GM19193 (cell line): Measurements from ENCODE around the gene PTPRE.

Source experiments
- POLR2A ChIP-seq: IDR thresholded peaks from 4 replicates; pipeline ENCODE4 v1.6.1; 2011; ENCODE audit not compliant: insufficient read depth, insufficient read length; ENCODE audit errors: extremely low read depth

Gene PTPRE

GRCh38 chr10:127896590-127896989 lies 10.3 kb upstream of the PTPRE start:
- TF ChIP-seq POLR2A, result no peak

GRCh38 chr10:127897177-127897576 lies 9.7 kb upstream of the PTPRE start:
- TF ChIP-seq POLR2A, result no peak

GRCh38 chr10:127899766-127900387 lies 7.0 kb upstream of the PTPRE start:
- no peak for TF ChIP-seq POLR2A

- no peak for TF ChIP-seq POLR2A
These were observed 3.1 kb upstream of the PTPRE start for GRCh38 chr10:127903789-127904188.

- TF ChIP-seq POLR2A, result no peak
These were observed 2.4 kb upstream of the PTPRE start for GRCh38 chr10:127904311-127905000.

- TF ChIP-seq POLR2A, result no peak
These were observed 1.7 kb upstream of the PTPRE start for GRCh38 chr10:127905001-127905847.

GRCh38 chr10:127905848-127906261 lies 1.0 kb upstream of the PTPRE start:
- no peak for TF ChIP-seq POLR2A

- TF ChIP-seq POLR2A, result no peak
These were observed 655 bp downstream of the PTPRE start for GRCh38 chr10:127907411-127908105.

GRCh38 chr10:127908106-127908958 lies 1.4 kb downstream of the PTPRE start:
- no peak for TF ChIP-seq POLR2A

GRCh38 chr10:127908959-127909267 lies 2.0 kb downstream of the PTPRE start:
- no peak for TF ChIP-seq POLR2A

GRCh38 chr10:127909716-127910463 lies 3.0 kb downstream of the PTPRE start:
- TF ChIP-seq POLR2A, result no peak

- TF ChIP-seq POLR2A, result no peak
These were observed 3.5 kb downstream of the PTPRE start for GRCh38 chr10:127910464-127910770.

- no peak for TF ChIP-seq POLR2A
These were observed 4.4 kb downstream of the PTPRE start for GRCh38 chr10:127911218-127911866.
